Natural killer cell (primary cell): Measurements from ENCODE around the gene TOM1. TPM values are rescaled to one million over a fixed set of nuclear protein-coding genes. Genes with fewer than 3 reads are reported as not detected.

Experiments
- ATAC-seq, 3 donors: fragments of 150-1000 bp in 2 of 3; fragments of 200-7000 bp in 1 of 3; cut with Tn5 transposase; 1 replicate in 1 of 3; 2 replicates in 2 of 3; pipeline ENCODE4 v1.10.0; 2021; ENCODE audit warnings: mild to moderate bottlenecking in 2 of 3, moderate library complexity in 2 of 3
- DNase-seq, 2 donors: peaks; one replicate each; pipeline versions ENCODE4 v3.0.0 to v3.0.0-alpha.2; 2013 to 2021; ENCODE audit warnings: mixed read lengths in 1 of 2
- H3K27ac ChIP-seq: one replicate; pipeline ENCODE4 v1.5.1; 2013; ENCODE audit warnings: mild to moderate bottlenecking, low read length
- H3K27me3 ChIP-seq: one replicate; pipeline ENCODE4 v1.6.1; 2013; ENCODE audit warnings: low read length; ENCODE audit not compliant: control insufficient read depth, insufficient read depth
- H3K36me3 ChIP-seq: one replicate; pipeline ENCODE4 v1.6.1; 2013; ENCODE audit warnings: low read length; ENCODE audit not compliant: control insufficient read depth, insufficient read depth
- H3K4me1 ChIP-seq: one replicate; pipeline ENCODE4 v1.6.1; 2013; ENCODE audit warnings: low read length; ENCODE audit not compliant: control insufficient read depth, insufficient read depth
- H3K4me3 ChIP-seq: one replicate; pipeline ENCODE4 v1.5.1; 2013; ENCODE audit warnings: low read length
- H3K9me3 ChIP-seq: one replicate; pipeline ENCODE4 v1.6.1; 2013; ENCODE audit warnings: low read length; ENCODE audit not compliant: control insufficient read depth, insufficient read depth
- H3K27ac Mint-ChIP-seq, 2 donors: one replicate each; pipeline ENCODE4 v1.8.0; 2022; ENCODE audit warnings: mild to moderate bottlenecking in 2 of 2, mixed read lengths in 2 of 2, moderate library complexity in 1 of 2
- H3K27me3 Mint-ChIP-seq, 2 donors: one replicate each; pipeline ENCODE4 v1.8.0; 2022; ENCODE audit warnings: low read depth in 2 of 2, mixed read lengths in 2 of 2
- H3K36me3 Mint-ChIP-seq: one replicate; pipeline ENCODE4 v1.8.0; 2022; ENCODE audit warnings: mixed read lengths
- H3K4me1 Mint-ChIP-seq, 2 donors: one replicate each; pipeline ENCODE4 v1.8.0; 2022; ENCODE audit warnings: mixed read lengths in 2 of 2
- H3K4me3 Mint-ChIP-seq: one replicate; pipeline ENCODE4 v1.8.0; 2022; ENCODE audit warnings: mild to moderate bottlenecking, moderate library complexity, mixed read lengths
- H3K9me3 Mint-ChIP-seq, 2 donors: one replicate each; pipeline ENCODE4 v1.8.0; 2022; ENCODE audit warnings: mixed read lengths in 2 of 2
- WGBS: methylation state at CpG from one replicate; pipeline ENCODE4 v1.1.7; 2013; ENCODE audit warnings: missing lambda C conversion rate; ENCODE audit not compliant: insufficient coverage; 5-methylcytosine and 5-hydroxymethylcytosine counted together
- intact Hi-C: fragments of 100-400 bp; cut with micrococcal nuclease; formaldehyde crosslinking; loops from one replicate; pipeline ENCODE4 v1.14.2; 2022
- total RNA-seq, 4 donors: library from RNA; stranded (reverse); fragments of 120-200 nt in 1 of 4; gene quantifications; one replicate each; pipeline versions ENCODE4 v1.2.3 to v1.2.4, GENCODE V29; 2013 to 2022
- TF ChIP-seq, protein P1 (sequence below): fragments of 200-600 bp; IDR thresholded peaks from one replicate; pipeline ENCODE4 v1.8.0; 2022; ENCODE audit warnings: antibody characterized with exemption

Gene TOM1
- total RNA-seq, 3 donors from 2014 or later (not counting 1 experiment from before 2014, with no cell fraction given) = 102 to 132 (median 107) TPM

GRCh38 chr22:35352214-35353111 lies 52.8 kb downstream of the TOM1 start:
- TF ChIP-seq, protein P1, sequence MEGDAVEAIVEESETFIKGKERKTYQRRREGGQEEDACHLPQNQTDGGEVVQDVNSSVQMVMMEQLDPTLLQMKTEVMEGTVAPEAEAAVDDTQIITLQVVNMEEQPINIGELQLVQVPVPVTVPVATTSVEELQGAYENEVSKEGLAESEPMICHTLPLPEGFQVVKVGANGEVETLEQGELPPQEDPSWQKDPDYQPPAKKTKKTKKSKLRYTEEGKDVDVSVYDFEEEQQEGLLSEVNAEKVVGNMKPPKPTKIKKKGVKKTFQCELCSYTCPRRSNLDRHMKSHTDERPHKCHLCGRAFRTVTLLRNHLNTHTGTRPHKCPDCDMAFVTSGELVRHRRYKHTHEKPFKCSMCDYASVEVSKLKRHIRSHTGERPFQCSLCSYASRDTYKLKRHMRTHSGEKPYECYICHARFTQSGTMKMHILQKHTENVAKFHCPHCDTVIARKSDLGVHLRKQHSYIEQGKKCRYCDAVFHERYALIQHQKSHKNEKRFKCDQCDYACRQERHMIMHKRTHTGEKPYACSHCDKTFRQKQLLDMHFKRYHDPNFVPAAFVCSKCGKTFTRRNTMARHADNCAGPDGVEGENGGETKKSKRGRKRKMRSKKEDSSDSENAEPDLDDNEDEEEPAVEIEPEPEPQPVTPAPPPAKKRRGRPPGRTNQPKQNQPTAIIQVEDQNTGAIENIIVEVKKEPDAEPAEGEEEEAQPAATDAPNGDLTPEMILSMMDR = peak; percentile 14
- 20% methylated on average over 18 of the region's 19 CpGs for WGBS
- H3K27ac Mint-ChIP-seq = peak overlapping the region in 1 of 2 donors; percentile 72
- intact Hi-C loops = loop anchor here (5.0 to 10.0 kb wide), 2 partner anchors 60 to 572 kb away; no protein-coding TSS in a partner anchor
- no peak overlapping the region for H3K4me3 ChIP-seq
- H3K4me1 ChIP-seq = peaks cover 38% of the 10 kb centered on the region
- peaks cover 0 to 16% of the 10 kb centered on the region in 2 donors for H3K27me3 Mint-ChIP-seq
- H3K4me1 Mint-ChIP-seq = peaks cover 16 to 27% of the 10 kb centered on the region in 2 donors
- peak; percentile 46 to 49 for DNase-seq
- peaks cover 2% of the 10 kb centered on the region for H3K36me3 ChIP-seq
- no peaks in the 10 kb centered on the region for H3K9me3 ChIP-seq
- no peaks in the 10 kb centered on the region for H3K36me3 Mint-ChIP-seq
- no peak overlapping the region for H3K4me3 Mint-ChIP-seq
- H3K27ac ChIP-seq = peak overlapping the region; percentile 64
- ATAC-seq = peak; percentile 33 to 61 (median 53)
- peaks cover 3% of the 10 kb centered on the region for H3K27me3 ChIP-seq
- H3K9me3 Mint-ChIP-seq = no peaks in the 10 kb centered on the region

DNA sequence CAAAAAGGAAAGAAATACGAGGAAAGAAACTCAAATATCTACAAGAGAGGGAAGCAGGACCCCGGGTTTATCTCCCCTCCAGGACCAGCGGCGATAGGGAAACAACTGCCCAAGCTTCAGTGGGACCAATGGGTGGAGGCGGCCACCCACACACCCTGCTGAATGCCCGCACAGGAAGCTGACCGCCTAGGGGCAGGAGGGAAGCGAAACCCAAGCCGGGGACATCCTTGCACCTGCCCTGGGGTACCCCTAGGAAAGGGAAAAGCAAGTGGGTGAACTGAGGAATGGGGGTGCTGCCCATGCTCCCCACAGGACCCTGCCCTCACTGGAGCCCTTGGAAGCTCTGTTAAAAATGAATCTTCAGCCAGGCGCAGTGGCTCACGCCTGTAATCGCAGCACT lies 53.6 kb downstream of the TOM1 start:
- WGBS = 74% methylated on average over 11 of the region's 12 CpGs
- peaks cover 16 to 27% of the 10 kb centered on the region in 2 donors for H3K4me1 Mint-ChIP-seq
- H3K4me1 ChIP-seq = peaks cover 38% of the 10 kb centered on the region
- no peaks in the 10 kb centered on the region for H3K9me3 Mint-ChIP-seq
- intact Hi-C loops = loop anchor here (5.0 to 10.0 kb wide), 2 partner anchors 59 to 571 kb away; no protein-coding TSS in a partner anchor
- no peak for DNase-seq
- H3K36me3 Mint-ChIP-seq = no peaks in the 10 kb centered on the region
- H3K27ac ChIP-seq = peak overlapping the region; percentile 64
- H3K4me3 ChIP-seq = no peak overlapping the region
- no peaks in the 10 kb centered on the region for H3K36me3 ChIP-seq
- no peak overlapping the region for H3K4me3 Mint-ChIP-seq
- H3K27me3 Mint-ChIP-seq = peaks cover 0 to 16% of the 10 kb centered on the region in 2 donors
- peaks cover 3% of the 10 kb centered on the region for H3K27me3 ChIP-seq
- TF ChIP-seq, protein P1 = no peak
- H3K27ac Mint-ChIP-seq = no peak overlapping the region
- no peak for ATAC-seq
- no peaks in the 10 kb centered on the region for H3K9me3 ChIP-seq

GRCh38 chr22:35354068-35354467 lies 54.4 kb downstream of the TOM1 start:
- intact Hi-C loops = loop anchor here (5.0 to 10.0 kb wide), 2 partner anchors 58 to 571 kb away; no protein-coding TSS in a partner anchor
- H3K27ac Mint-ChIP-seq = no peak overlapping the region
- Histone ChIP-seq H3K4me3 (no peak overlapping the region), H3K27ac (no peak overlapping the region), H3K36me3 (no peaks in the 10 kb centered on the region), H3K4me1 (peaks cover 38% of the 10 kb centered on the region), H3K27me3 (peaks cover 3% of the 10 kb centered on the region), H3K9me3 (no peaks in the 10 kb centered on the region)
- no peaks in the 10 kb centered on the region for H3K36me3 Mint-ChIP-seq
- peaks cover 0 to 16% of the 10 kb centered on the region in 2 donors for H3K27me3 Mint-ChIP-seq
- H3K9me3 Mint-ChIP-seq = no peaks in the 10 kb centered on the region
- H3K4me1 Mint-ChIP-seq = peaks cover 16 to 27% of the 10 kb centered on the region in 2 donors
- no peak for ATAC-seq
- WGBS = 83% methylated on average over 4 of the region's 4 CpGs
- H3K4me3 Mint-ChIP-seq = no peak overlapping the region
- no peak for DNase-seq
- TF ChIP-seq, protein P1 = no peak
